Thyroid gland (tissue), 4 donors: ENCODE data around the gene ATF4. TPM values are rescaled to one million over a fixed set of nuclear protein-coding genes. Genes with fewer than 3 reads are reported as not detected.

Source experiments
- DNase-seq, 2 donors: peaks; one replicate each; pipeline ENCODE4 v3.0.0-alpha.2; 2019
- H3K27ac ChIP-seq, 3 donors: fragments of 200-600 bp; sonication (generic); 1 replicate in 2 of 3; 2 replicates in 1 of 3; pipeline ENCODE4 v1.5.1; 2016 to 2019; ENCODE audit warnings: mild to moderate bottlenecking in 1 of 3, moderate library complexity in 1 of 3
- H3K27me3 ChIP-seq: fragments of 200-600 bp; sonication (generic); one replicate; pipeline ENCODE4 v1.5.1; 2019
- H3K36me3 ChIP-seq, 2 donors: fragments of 200-600 bp; sonication (generic); one replicate each; pipeline ENCODE4 v1.5.1; 2016 to 2019
- H3K4me1 ChIP-seq, 2 donors: fragments of 200-600 bp; sonication (generic); one replicate each; pipeline ENCODE4 v1.5.1; 2017 to 2019
- H3K4me3 ChIP-seq, 3 donors: fragments of 200-600 bp; sonication (generic); replicated peaks in 1 of 3; 1 replicate in 2 of 3; 2 replicates in 1 of 3; pipeline ENCODE4 v1.5.1; 2016; ENCODE audit warnings: mild to moderate bottlenecking in 1 of 3
- H3K9me3 ChIP-seq: fragments of 200-600 bp; sonication (generic); one replicate; pipeline ENCODE4 v1.5.1; 2017
- POLR2A ChIP-seq, 2 donors: fragments of 450-650 bp; IDR thresholded peaks; one replicate each; pipeline ENCODE4 v1.6.1; 2017; ENCODE audit warnings: antibody characterized with exemption in 2 of 2, mild to moderate bottlenecking in 2 of 2, moderate library complexity in 1 of 2
- WGBS, 2 donors: methylation state at CpG; one replicate each; pipeline ENCODE4 v1.1.5; 2017; 5-methylcytosine and 5-hydroxymethylcytosine counted together
- intact Hi-C: fragments of 100-400 bp; cut with DNase I; formaldehyde crosslinking; loops from one replicate; pipeline ENCODE4 v1.15.1; 2023
- total RNA-seq, 4 donors: library from RNA; depleted of rRNA; stranded (reverse); fragments of >200 nt; gene quantifications; one replicate each; pipeline ENCODE4 v1.2.3, GENCODE V29; 2016
- TF ChIP-seq, protein P1 (sequence below), 6 experiments: fragments of 200-600 bp in 3 of 6; fragments of 450-650 bp in 3 of 6; sonication (generic) in 3 of 6; IDR thresholded peaks; one replicate each; pipeline ENCODE4 v1.5.1; 2016 to 2019; ENCODE audit warnings: antibody characterized with exemption in 6 of 6, mild to moderate bottlenecking in 2 of 6, inconsistent platforms in 1 of 6, moderate library complexity in 1 of 6

Gene ATF4
- total RNA-seq, 4 donors from 2014 or later: 173 to 273 (median 210) TPM

- intact Hi-C loops: no loop called here
- Histone ChIP-seq H3K4me3 (no peak overlapping the region), H3K9me3 (no peaks in the 10 kb centered on the region), H3K27me3 (no peaks in the 10 kb centered on the region), H3K4me1 (peaks cover 21 to 31% of the 10 kb centered on the region in 2 donors), H3K36me3 (no peaks in the 10 kb centered on the region), H3K27ac (peak overlapping the region; percentile 69 to 80 (median 77))
- no peak for DNase-seq
- 19 to 24% methylated on average over 2 of the region's 2 CpGs for WGBS, 2 donors
- TF ChIP-seq, protein P1, sequence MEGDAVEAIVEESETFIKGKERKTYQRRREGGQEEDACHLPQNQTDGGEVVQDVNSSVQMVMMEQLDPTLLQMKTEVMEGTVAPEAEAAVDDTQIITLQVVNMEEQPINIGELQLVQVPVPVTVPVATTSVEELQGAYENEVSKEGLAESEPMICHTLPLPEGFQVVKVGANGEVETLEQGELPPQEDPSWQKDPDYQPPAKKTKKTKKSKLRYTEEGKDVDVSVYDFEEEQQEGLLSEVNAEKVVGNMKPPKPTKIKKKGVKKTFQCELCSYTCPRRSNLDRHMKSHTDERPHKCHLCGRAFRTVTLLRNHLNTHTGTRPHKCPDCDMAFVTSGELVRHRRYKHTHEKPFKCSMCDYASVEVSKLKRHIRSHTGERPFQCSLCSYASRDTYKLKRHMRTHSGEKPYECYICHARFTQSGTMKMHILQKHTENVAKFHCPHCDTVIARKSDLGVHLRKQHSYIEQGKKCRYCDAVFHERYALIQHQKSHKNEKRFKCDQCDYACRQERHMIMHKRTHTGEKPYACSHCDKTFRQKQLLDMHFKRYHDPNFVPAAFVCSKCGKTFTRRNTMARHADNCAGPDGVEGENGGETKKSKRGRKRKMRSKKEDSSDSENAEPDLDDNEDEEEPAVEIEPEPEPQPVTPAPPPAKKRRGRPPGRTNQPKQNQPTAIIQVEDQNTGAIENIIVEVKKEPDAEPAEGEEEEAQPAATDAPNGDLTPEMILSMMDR (IDR thresholded peaks at IDR 0.05): no peak
- TF ChIP-seq POLR2A (IDR thresholded peaks at IDR 0.05): no peak
Observed at GRCh38 chr22:39547587-39547947, 27.2 kb downstream of the ATF4 start.

DNA sequence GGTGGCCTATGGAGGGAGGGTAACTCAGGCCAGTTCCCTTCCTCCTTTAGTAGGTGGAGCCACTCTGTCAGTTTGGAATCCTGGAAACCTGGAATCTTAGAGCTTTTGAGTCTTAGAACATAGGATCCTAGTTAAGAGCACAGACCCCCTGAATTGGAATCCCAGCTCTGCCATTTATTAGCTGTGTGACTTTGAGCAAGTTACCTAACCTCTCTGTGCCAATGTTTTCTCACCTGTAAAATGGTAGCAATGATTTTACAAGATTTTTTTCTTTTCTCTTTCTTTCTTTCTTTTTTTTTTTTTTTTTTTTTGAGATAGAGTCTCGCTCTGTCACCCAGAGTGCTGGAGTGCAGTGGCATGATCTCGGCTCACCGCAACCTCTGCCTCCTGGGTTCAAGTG is 33.1 kb downstream of the ATF4 start:
- intact Hi-C loops: no loop called here
- Histone ChIP-seq H3K9me3 (no peaks in the 10 kb centered on the region), H3K27me3 (no peaks in the 10 kb centered on the region), H3K36me3 (no peaks in the 10 kb centered on the region), H3K27ac (peak overlapping the region in 2 of 3 donors; percentile 51 to 75), H3K4me3 (no peak overlapping the region), H3K4me1 (peaks cover 10 to 18% of the 10 kb centered on the region in 2 donors)
- 77 to 96% methylated on average over 3 of the region's 3 CpGs for WGBS, 2 donors
- TF ChIP-seq POLR2A (IDR thresholded peaks at IDR 0.05): no peak
- TF ChIP-seq, protein P1 (IDR thresholded peaks at IDR 0.05): no peak
- no peak for DNase-seq

- no peaks in the 10 kb centered on the region for H3K36me3 ChIP-seq
- DNase-seq: no peak
- H3K9me3 ChIP-seq: no peaks in the 10 kb centered on the region
- H3K27me3 ChIP-seq: no peaks in the 10 kb centered on the region
- intact Hi-C loops: no loop called here
- peaks cover 17 to 25% of the 10 kb centered on the region in 2 donors for H3K4me1 ChIP-seq
- no peak overlapping the region for H3K4me3 ChIP-seq
- no peak overlapping the region for H3K27ac ChIP-seq
- TF ChIP-seq POLR2A (IDR thresholded peaks at IDR 0.05): no peak
- TF ChIP-seq, protein P1 (IDR thresholded peaks at IDR 0.05): no peak
- 69 to 73% methylated on average over 3 of the region's 3 CpGs for WGBS, 2 donors
Observed at GRCh38 chr22:39554151-39554550, 33.8 kb downstream of the ATF4 start.

DNA sequence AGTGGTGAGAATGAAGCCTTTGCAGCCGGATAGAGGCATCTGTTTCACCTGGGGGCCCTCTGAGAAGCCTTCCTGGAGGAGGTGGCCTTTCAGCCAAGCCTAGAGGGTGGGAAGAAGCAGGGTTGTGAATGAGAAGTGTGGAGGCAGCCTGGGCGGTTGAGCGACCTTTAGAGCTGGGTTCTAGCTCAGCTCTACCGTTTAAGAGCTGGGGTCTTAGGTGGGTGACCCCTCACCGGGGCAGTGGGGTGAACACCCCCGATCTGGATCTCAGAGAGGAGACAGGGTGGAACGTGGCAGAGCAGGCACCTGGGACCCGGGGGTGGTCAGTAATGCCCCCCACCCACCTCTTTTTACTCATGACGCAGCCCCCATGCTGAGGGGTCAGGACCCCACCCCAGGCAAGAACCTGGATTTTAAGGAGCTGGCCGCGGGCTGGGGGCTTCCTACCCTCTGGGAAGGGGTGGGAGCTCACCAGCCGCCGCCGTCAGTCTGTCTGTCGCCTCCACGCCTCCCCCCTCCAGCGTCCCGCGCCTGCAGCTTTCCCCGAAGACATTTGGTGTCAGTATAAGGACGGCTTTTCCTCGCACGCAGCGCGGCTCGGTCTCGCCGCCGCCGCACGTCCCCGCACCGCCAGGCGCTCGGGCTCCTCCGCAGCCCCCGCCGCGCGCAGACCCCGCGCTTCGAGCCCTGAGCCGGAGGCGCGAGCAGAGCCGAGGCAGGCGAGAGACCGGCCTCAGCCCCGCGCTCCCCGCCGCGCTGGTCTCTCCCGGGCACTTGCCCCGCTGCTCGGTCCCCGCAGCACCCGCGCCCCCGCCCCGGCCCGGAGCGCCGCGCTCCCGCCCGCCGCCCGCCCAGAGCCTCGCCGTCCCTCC is 36.8 kb downstream of the ATF4 start:
- Histone ChIP-seq H3K27me3 (no peaks in the 10 kb centered on the region), H3K4me3 (peak overlapping the region in 1 of 3 donors; percentile 37), H3K36me3 (no peaks in the 10 kb centered on the region), H3K27ac (peak overlapping the region in 2 of 3 donors; percentile 30 to 44), H3K9me3 (no peaks in the 10 kb centered on the region), H3K4me1 (peaks cover 21 to 35% of the 10 kb centered on the region in 2 donors)
- intact Hi-C loops: no loop called here
- peak; percentile 49 to 57 for DNase-seq
- TF ChIP-seq POLR2A (IDR thresholded peaks at IDR 0.05): peak in 1 of 2 donors; percentile 28
- TF ChIP-seq, protein P1 (IDR thresholded peaks at IDR 0.05): peak in 2 of 6 experiments; percentile 13 to 25
- WGBS, 2 donors: 57 to 62% methylated on average over 5 to 9 of the region's 72 CpGs

- peak overlapping the region in 2 of 3 donors; percentile 37 to 42 for H3K4me3 ChIP-seq
- intact Hi-C loops: no loop called here
- no peaks in the 10 kb centered on the region for H3K27me3 ChIP-seq
- DNase-seq: peak; percentile 50 to 51
- H3K4me1 ChIP-seq: peaks cover 19 to 33% of the 10 kb centered on the region in 2 donors
- no peaks in the 10 kb centered on the region for H3K36me3 ChIP-seq
- peak overlapping the region; percentile 70 to 93 (median 84) for H3K27ac ChIP-seq
- H3K9me3 ChIP-seq: no peaks in the 10 kb centered on the region
- WGBS, 2 donors: 3 to 17% methylated on average over 1 to 7 of the region's 34 CpGs
- TF ChIP-seq, protein P1 (IDR thresholded peaks at IDR 0.05): no peak
- no peak for TF ChIP-seq POLR2A (IDR thresholded peaks at IDR 0.05)
Observed at GRCh38 chr22:39558254-39558727, 37.9 kb downstream of the ATF4 start.
